ENCODE measurements around the gene TTC23. TPM values are rescaled to one million over a fixed set of nuclear protein-coding genes. Genes with fewer than 3 reads are reported as not detected.

The TTC23 gene
- total RNA-seq, 1 donor from 2014 or later: 25.0 TPM

GRCh38 chr15:99121691-99122410, 127.5 kb downstream of the TTC23 start:
- peaks cover 51% of the 10 kb centered on the region for H3K4me1 Mint-ChIP-seq (ENCODE audit: low read depth)
- H3K27ac Mint-ChIP-seq (ENCODE audit: unreplicated experiment): no peak overlapping the region

GRCh38 chr15:99121207-99121606, 128.2 kb downstream of the TTC23 start:
- H3K4me1 Mint-ChIP-seq (ENCODE audit: low read depth): peaks cover 45% of the 10 kb centered on the region
- H3K9me3 Mint-ChIP-seq (ENCODE audit: low read depth): no peaks in the 10 kb centered on the region
- peaks cover 27% of the 10 kb centered on the region for H3K36me3 Mint-ChIP-seq (ENCODE audit: low read depth)
- H3K4me3 Mint-ChIP-seq (ENCODE audit: unreplicated experiment): no peak overlapping the region
- H3K27me3 Mint-ChIP-seq (ENCODE audit: low read depth): no peaks in the 10 kb centered on the region
- peak; percentile 56 for DNase-seq (ENCODE audit: low spot score)
- H3K27ac Mint-ChIP-seq (ENCODE audit: unreplicated experiment): peak overlapping the region; percentile 12
- TF ChIP-seq CTCF (IDR thresholded peaks at IDR 0.05): no peak

More at GRCh38 chr15:99121691-99122410, 127.5 kb downstream of the TTC23 start:
- TF ChIP-seq CTCF (IDR thresholded peaks at IDR 0.05): no peak
- Mint-ChIP-seq H3K4me3 (ENCODE audit: unreplicated experiment) (no peak overlapping the region), H3K9me3 (ENCODE audit: low read depth) (no peaks in the 10 kb centered on the region), H3K27me3 (ENCODE audit: low read depth) (no peaks in the 10 kb centered on the region), H3K36me3 (ENCODE audit: low read depth) (peaks cover 29% of the 10 kb centered on the region)
- DNase-seq (ENCODE audit: low spot score): no peak

- Mint-ChIP-seq H3K27me3 (ENCODE audit: low read depth) (no peaks in the 10 kb centered on the region), H3K4me1 (ENCODE audit: low read depth) (peaks cover 35% of the 10 kb centered on the region), H3K36me3 (ENCODE audit: low read depth) (peaks cover 28% of the 10 kb centered on the region), H3K27ac (ENCODE audit: unreplicated experiment) (no peak overlapping the region), H3K4me3 (ENCODE audit: unreplicated experiment) (no peak overlapping the region), H3K9me3 (ENCODE audit: low read depth) (no peaks in the 10 kb centered on the region)
- peak; percentile 57 for DNase-seq (ENCODE audit: low spot score)
- no peak for TF ChIP-seq CTCF (IDR thresholded peaks at IDR 0.05)
Observed at GRCh38 chr15:99120050-99120777, 129.2 kb downstream of the TTC23 start.

- Mint-ChIP-seq H3K27me3 (ENCODE audit: low read depth) (no peaks in the 10 kb centered on the region), H3K4me3 (ENCODE audit: unreplicated experiment) (no peak overlapping the region), H3K36me3 (ENCODE audit: low read depth) (peaks cover 35% of the 10 kb centered on the region), H3K27ac (ENCODE audit: unreplicated experiment) (no peak overlapping the region), H3K9me3 (ENCODE audit: low read depth) (no peaks in the 10 kb centered on the region), H3K4me1 (ENCODE audit: low read depth) (peaks cover 23% of the 10 kb centered on the region)
- no peak for TF ChIP-seq CTCF (IDR thresholded peaks at IDR 0.05)
- peak; percentile 66 for DNase-seq (ENCODE audit: low spot score)
Observed at GRCh38 chr15:99118801-99119546, 130.4 kb downstream of the TTC23 start.

GRCh38 chr15:99118258-99118632, 131.1 kb downstream of the TTC23 start:
- H3K27me3 Mint-ChIP-seq (ENCODE audit: low read depth): no peaks in the 10 kb centered on the region
- peak; percentile 26 for DNase-seq (ENCODE audit: low spot score)
- TF ChIP-seq CTCF (IDR thresholded peaks at IDR 0.05): no peak
- H3K4me1 Mint-ChIP-seq (ENCODE audit: low read depth): peaks cover 15% of the 10 kb centered on the region
- H3K36me3 Mint-ChIP-seq (ENCODE audit: low read depth): peaks cover 40% of the 10 kb centered on the region
- H3K9me3 Mint-ChIP-seq (ENCODE audit: low read depth): no peaks in the 10 kb centered on the region
- no peak overlapping the region for H3K4me3 Mint-ChIP-seq (ENCODE audit: unreplicated experiment)
- no peak overlapping the region for H3K27ac Mint-ChIP-seq (ENCODE audit: unreplicated experiment)

Measured in chondrocyte (in vitro differentiated cells).